PC-9 (cell line): ENCODE results near the gene KRT38. TPM values are rescaled to one million over a fixed set of nuclear protein-coding genes. Genes with fewer than 3 reads are reported as not detected.

ENCODE experiments used
- BruUV-seq: library from RNA; stranded (reverse); fragments of 400-500 nt; replicated peaks from 2 replicates; lab custom pipeline; 2021; lab: Mats Ljungman, UMichigan
- CTCF ChIA-PET: fragments of 300-600 bp; sonication (Branson Sonifier 250); formaldehyde crosslinking; loops from one replicate; lab custom pipeline; 2022; ENCODE audit warnings: antibody characterized with exemption; lab: Charles Lee
- POLR2A ChIA-PET: fragments of 300-600 bp; sonication (Branson Sonifier 250); formaldehyde crosslinking; loops from one replicate; lab custom pipeline; 2022; ENCODE audit warnings: antibody characterized with exemption; ENCODE audit not compliant: unreplicated experiment; lab: Charles Lee
- DNase-seq, 2 experiments: peaks; one replicate each; pipeline versions ENCODE4 v3.0.0 to v3.0.0-alpha.2; 2015 to 2022; ENCODE audit warnings: mixed read lengths in 1 of 2
- H2AFZ ChIP-seq: fragments of 200-600 bp; sonication (generic); 2 replicates; pipeline ENCODE4 v1.8.1; 2017; ENCODE audit warnings: antibody characterized with exemption
- H3F3A ChIP-seq: fragments of 200-600 bp; sonication (generic); 2 replicates; pipeline ENCODE4 v1.8.1; 2017; ENCODE audit warnings: antibody characterized with exemption, mild to moderate bottlenecking, low read depth; ENCODE audit not compliant: insufficient read depth
- H3K27ac ChIP-seq: fragments of 200-600 bp; sonication (generic); 2 replicates; pipeline ENCODE4 v1.6.1; 2016; ENCODE audit warnings: mixed run types
- H3K27me3 ChIP-seq: fragments of 200-600 bp; sonication (generic); 2 replicates; pipeline ENCODE4 v1.6.1; 2016; ENCODE audit warnings: low read depth, mixed run types; ENCODE audit not compliant: insufficient read depth
- H3K36me3 ChIP-seq: fragments of 200-600 bp; sonication (generic); 2 replicates; pipeline ENCODE4 v1.6.1; 2016; ENCODE audit warnings: low read depth, mixed run types
- H3K4me1 ChIP-seq: fragments of 200-600 bp; sonication (generic); replicated peaks from 2 replicates; pipeline ENCODE4 v1.6.1; 2016; ENCODE audit warnings: mixed run types; ENCODE audit not compliant: insufficient read depth
- H3K4me2 ChIP-seq: fragments of 200-600 bp; sonication (generic); 2 replicates; pipeline ENCODE4 v1.6.1; 2017; ENCODE audit warnings: mixed run types
- H3K4me3 ChIP-seq: fragments of 200-600 bp; sonication (generic); 2 replicates; pipeline ENCODE4 v1.6.1; 2016; ENCODE audit warnings: mixed run types
- H3K79me2 ChIP-seq: fragments of 200-600 bp; sonication (generic); 2 replicates; pipeline ENCODE4 v1.6.1; 2017; ENCODE audit warnings: low read depth, mixed run types
- H3K9me2 ChIP-seq: fragments of 200-600 bp; sonication (generic); 2 replicates; pipeline ENCODE4 v1.8.1; 2017; ENCODE audit warnings: mild to moderate bottlenecking; ENCODE audit not compliant: insufficient read depth
- H3K9me3 ChIP-seq: fragments of 200-600 bp; sonication (generic); 2 replicates; pipeline ENCODE4 v1.8.1; 2016; ENCODE audit warnings: low read depth; ENCODE audit not compliant: insufficient read depth
- H4K20me1 ChIP-seq: fragments of 200-600 bp; sonication (generic); 2 replicates; pipeline ENCODE4 v1.8.1; 2017; ENCODE audit not compliant: insufficient read depth
- EZH2 ChIP-seq: fragments of 200-600 bp; sonication (generic); IDR thresholded peaks from 2 replicates; pipeline ENCODE4 v1.8.0; 2017; ENCODE audit warnings: antibody characterized with exemption, low read depth
- intact Hi-C: fragments of 100-400 bp; cut with micrococcal nuclease; formaldehyde crosslinking; loops from one replicate; pipeline ENCODE4 v1.10.0; 2022; ENCODE audit not compliant: unreplicated experiment
- total RNA-seq: library from RNA; stranded (reverse); gene quantifications from 2 replicates; pipeline ENCODE4 v1.2.3, GENCODE V29; 2021
- TF ChIP-seq, protein P1 (sequence below): fragments of 200-600 bp; sonication (generic); conservative IDR thresholded peaks from 2 replicates; pipeline ENCODE4 v1.6.1; 2017; ENCODE audit warnings: mixed run types, antibody characterized with exemption, mild to moderate bottlenecking, moderate library complexity

KRT38 gene
- total RNA-seq, 1 experiment from 2014 or later, result not detected

DNA sequence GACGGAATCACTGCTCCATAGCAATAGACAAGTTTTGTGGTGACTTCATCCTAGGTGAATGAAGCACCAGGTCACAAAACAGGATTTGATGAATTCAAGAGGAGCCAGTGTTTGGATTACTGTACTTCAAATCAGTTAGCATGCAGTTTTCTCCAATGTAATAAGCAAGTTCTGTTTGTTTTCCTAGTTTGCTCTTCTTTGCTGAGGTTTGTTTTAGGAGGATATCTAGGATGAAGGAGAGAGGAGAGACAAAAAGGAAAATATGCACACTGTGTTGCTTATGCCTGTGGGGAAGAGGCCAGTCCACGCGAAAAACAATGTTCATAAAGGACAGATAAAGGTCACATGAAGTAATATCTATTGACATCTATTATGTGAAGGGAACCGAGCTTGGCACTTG lies 25.4 kb downstream of the KRT38 start:
- Histone ChIP-seq H3K4me3 (no peak overlapping the region), H3K9me3 (no peaks in the 10 kb centered on the region), H3K9me2 (no peaks in the 10 kb centered on the region), H4K20me1 (no peaks in the 10 kb centered on the region), H3K27me3 (no peaks in the 10 kb centered on the region), H3K4me2 (no peak overlapping the region), H3K27ac (peak overlapping the region; percentile 43; the same call in 1 of the 2 replicates), H3K79me2 (no peaks in the 10 kb centered on the region), H3F3A (peaks cover 40% of the 10 kb centered on the region), H3K4me1 (peaks cover 62% of the 10 kb centered on the region), H3K36me3 (no peaks in the 10 kb centered on the region), H2AFZ (no peak overlapping the region)
- BruUV-seq, result no TSS peak
- CTCF ChIA-PET, result no interaction called here
- intact Hi-C loops, result loop anchor here (5.0 kb wide), 2 partner anchors 252 to 508 kb away; no protein-coding TSS in a partner anchor
- POLR2A ChIA-PET, result interaction anchor here (0.6 to 0.7 kb wide), 3 partner anchors 81 to 596 kb away, joined by 5 to 20 read pairs (median 14); no protein-coding TSS in a partner anchor
- no peak for DNase-seq
- TF ChIP-seq, protein P1, sequence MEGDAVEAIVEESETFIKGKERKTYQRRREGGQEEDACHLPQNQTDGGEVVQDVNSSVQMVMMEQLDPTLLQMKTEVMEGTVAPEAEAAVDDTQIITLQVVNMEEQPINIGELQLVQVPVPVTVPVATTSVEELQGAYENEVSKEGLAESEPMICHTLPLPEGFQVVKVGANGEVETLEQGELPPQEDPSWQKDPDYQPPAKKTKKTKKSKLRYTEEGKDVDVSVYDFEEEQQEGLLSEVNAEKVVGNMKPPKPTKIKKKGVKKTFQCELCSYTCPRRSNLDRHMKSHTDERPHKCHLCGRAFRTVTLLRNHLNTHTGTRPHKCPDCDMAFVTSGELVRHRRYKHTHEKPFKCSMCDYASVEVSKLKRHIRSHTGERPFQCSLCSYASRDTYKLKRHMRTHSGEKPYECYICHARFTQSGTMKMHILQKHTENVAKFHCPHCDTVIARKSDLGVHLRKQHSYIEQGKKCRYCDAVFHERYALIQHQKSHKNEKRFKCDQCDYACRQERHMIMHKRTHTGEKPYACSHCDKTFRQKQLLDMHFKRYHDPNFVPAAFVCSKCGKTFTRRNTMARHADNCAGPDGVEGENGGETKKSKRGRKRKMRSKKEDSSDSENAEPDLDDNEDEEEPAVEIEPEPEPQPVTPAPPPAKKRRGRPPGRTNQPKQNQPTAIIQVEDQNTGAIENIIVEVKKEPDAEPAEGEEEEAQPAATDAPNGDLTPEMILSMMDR, result no peak
- no peak for TF ChIP-seq EZH2

DNA sequence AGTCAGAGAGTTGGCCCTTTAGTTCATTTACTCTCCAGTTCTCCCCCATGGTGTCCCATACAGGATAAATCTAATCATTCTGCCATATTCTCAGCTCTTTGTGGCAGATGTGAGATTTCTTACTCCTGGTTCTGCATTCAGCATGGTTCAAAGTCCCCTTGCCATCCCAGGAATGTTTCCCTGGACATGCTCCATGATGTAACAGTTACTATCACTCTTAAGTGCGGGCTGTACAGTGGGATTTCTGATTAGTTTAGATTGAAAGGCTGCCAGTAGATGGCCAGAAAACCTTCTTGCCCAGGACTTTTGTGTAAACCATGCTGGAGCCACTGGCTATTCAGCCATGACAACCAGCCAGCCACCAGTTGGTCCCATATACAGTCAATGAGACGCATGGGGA lies 26.8 kb downstream of the KRT38 start:
- Histone ChIP-seq H4K20me1 (no peaks in the 10 kb centered on the region), H3K79me2 (no peaks in the 10 kb centered on the region), H3K4me3 (no peak overlapping the region), H3K27ac (no peak overlapping the region), H3K9me3 (no peaks in the 10 kb centered on the region), H3K27me3 (no peaks in the 10 kb centered on the region), H3F3A (peaks cover 33% of the 10 kb centered on the region), H3K4me1 (peaks cover 48% of the 10 kb centered on the region), H3K36me3 (no peaks in the 10 kb centered on the region), H3K9me2 (no peaks in the 10 kb centered on the region), H3K4me2 (no peak overlapping the region), H2AFZ (no peak overlapping the region)
- intact Hi-C loops, result no loop called here
- ChIA-PET POLR2A (no interaction called here), CTCF (no interaction called here)
- BruUV-seq, result no TSS peak
- no peak for DNase-seq
- TF ChIP-seq, protein P1, result no peak
- no peak for TF ChIP-seq EZH2

- H3K27me3 ChIP-seq, result no peaks in the 10 kb centered on the region
- no peak overlapping the region for H2AFZ ChIP-seq
- no peaks in the 10 kb centered on the region for H3K79me2 ChIP-seq
- H3F3A ChIP-seq, result peaks cover 28% of the 10 kb centered on the region
- no peak for DNase-seq
- H3K4me1 ChIP-seq, result peaks cover 42% of the 10 kb centered on the region
- no peak overlapping the region for H3K4me2 ChIP-seq
- TF ChIP-seq, protein P1, result no peak
- TF ChIP-seq EZH2, result no peak
- intact Hi-C loops, result no loop called here
- CTCF ChIA-PET, result no interaction called here
- H4K20me1 ChIP-seq, result no peaks in the 10 kb centered on the region
- H3K9me2 ChIP-seq, result no peaks in the 10 kb centered on the region
- H3K4me3 ChIP-seq, result no peak overlapping the region
- H3K9me3 ChIP-seq, result no peaks in the 10 kb centered on the region
- POLR2A ChIA-PET, result no interaction called here
- no peak overlapping the region for H3K27ac ChIP-seq
- BruUV-seq, result no TSS peak
- H3K36me3 ChIP-seq, result no peaks in the 10 kb centered on the region
Observed at GRCh38 chr17:41413353-41413957, 27.3 kb downstream of the KRT38 start.
